ENCODE measurements around the gene LYSMD2. TPM values are rescaled to one million over a fixed set of nuclear protein-coding genes. Genes with fewer than 3 reads are reported as not detected.

Gene LYSMD2
- polyA plus RNA-seq, 1 donor from 2014 or later: 8.3 TPM

GRCh38 chr15:51708013-51708412 is 29.4 kb downstream of the LYSMD2 start:
- Histone ChIP-seq H2AFZ (ENCODE audit: low read depth, low read length) (no peak overlapping the region), H3K9me2 (ENCODE audit: insufficient read depth, low read length) (no peaks in the 10 kb centered on the region), H3K9ac (ENCODE audit: low read length) (no peak overlapping the region), H3K27me3 (ENCODE audit: insufficient read depth, low read depth, low read length) (no peaks in the 10 kb centered on the region), H3K4me3 (ENCODE audit: low read length) (no peak overlapping the region), H3K36me3 (ENCODE audit: insufficient read depth, low read length) (peaks cover 23% of the 10 kb centered on the region), H3K4me2 (ENCODE audit: low read length) (no peak overlapping the region), H3K79me2 (replicated peaks; ENCODE audit: insufficient read depth, low read length) (no peaks in the 10 kb centered on the region), H3F3A (ENCODE audit: insufficient read depth, low read length, poor library complexity, severe bottlenecking) (no peaks in the 10 kb centered on the region), H4K20me1 (ENCODE audit: insufficient read depth) (no peaks in the 10 kb centered on the region), H3K27ac (ENCODE audit: low read length) (no peak overlapping the region), H3K9me3 (ENCODE audit: low read length) (no peaks in the 10 kb centered on the region)
- TF ChIP-seq CTCF (IDR thresholded peaks at IDR 0.05; ENCODE audit: poor library complexity, severe bottlenecking) (no peak), EZH2 (IDR thresholded peaks at IDR 0.05; ENCODE audit: borderline replicate concordance, insufficient read depth, low read length, poor library complexity, severe bottlenecking) (no peak), EP300 (conservative IDR thresholded peaks at IDR 0.05; ENCODE audit: poor library complexity, severe bottlenecking) (no peak), RAD21 (conservative IDR thresholded peaks at IDR 0.05) (no peak), TAF1 (IDR thresholded peaks at IDR 0.05; ENCODE audit: low read depth) (no peak), REST (IDR thresholded peaks at IDR 0.05; ENCODE audit: borderline replicate concordance) (no peak), POLR2AphosphoS5 (IDR thresholded peaks at IDR 0.05) (no peak), MXI1 (conservative IDR thresholded peaks at IDR 0.05; ENCODE audit: poor library complexity, severe bottlenecking) (no peak), SMC3 (conservative IDR thresholded peaks at IDR 0.05; ENCODE audit: poor library complexity) (no peak)

- Histone ChIP-seq H3K9me3 (ENCODE audit: low read length) (no peaks in the 10 kb centered on the region), H3K27me3 (ENCODE audit: insufficient read depth, low read depth, low read length) (no peaks in the 10 kb centered on the region), H3K9me2 (ENCODE audit: insufficient read depth, low read length) (no peaks in the 10 kb centered on the region), H3K4me3 (ENCODE audit: low read length) (no peak overlapping the region), H3F3A (ENCODE audit: insufficient read depth, low read length, poor library complexity, severe bottlenecking) (no peaks in the 10 kb centered on the region), H4K20me1 (ENCODE audit: insufficient read depth) (no peaks in the 10 kb centered on the region), H3K79me2 (replicated peaks; ENCODE audit: insufficient read depth, low read length) (no peaks in the 10 kb centered on the region), H2AFZ (ENCODE audit: low read depth, low read length) (no peak overlapping the region), H3K9ac (ENCODE audit: low read length) (no peak overlapping the region), H3K4me2 (ENCODE audit: low read length) (no peak overlapping the region), H3K36me3 (ENCODE audit: insufficient read depth, low read length) (peaks cover 30% of the 10 kb centered on the region), H3K27ac (ENCODE audit: low read length) (no peak overlapping the region)
- TF ChIP-seq CTCF (IDR thresholded peaks at IDR 0.05; ENCODE audit: poor library complexity, severe bottlenecking): no peak
- TF ChIP-seq MXI1 (conservative IDR thresholded peaks at IDR 0.05; ENCODE audit: poor library complexity, severe bottlenecking): no peak
- no peak for TF ChIP-seq POLR2AphosphoS5 (IDR thresholded peaks at IDR 0.05)
Measured at GRCh38 chr15:51706926-51707608, 30.4 kb downstream of the LYSMD2 start.
